Lower leg skin (tissue), 4 donors: ENCODE measurements around the gene SH3RF3. TPM values are rescaled to one million over a fixed set of nuclear protein-coding genes. Genes with fewer than 3 reads are reported as not detected.

Experiments used
- DNase-seq, 2 donors: peaks; one replicate each; pipeline ENCODE4 v3.0.0-alpha.2; 2019; ENCODE audit warnings: low spot score in 2 of 2
- H3K4me3 ChIP-seq: fragments of 200-600 bp; sonication (generic); 2 replicates; pipeline ENCODE4 v1.5.1; 2017; ENCODE audit warnings: mild to moderate bottlenecking, low read depth; ENCODE audit not compliant: poor library complexity, severe bottlenecking
- CTCF ChIP-seq, 3 donors: fragments of 450-650 bp; IDR thresholded peaks; one replicate each; pipeline ENCODE4 v1.5.1; 2016; ENCODE audit warnings: antibody characterized with exemption in 3 of 3, mild to moderate bottlenecking in 3 of 3, moderate library complexity in 2 of 3
- POLR2A ChIP-seq, 2 donors: fragments of 450-650 bp; IDR thresholded peaks; one replicate each; pipeline ENCODE4 v1.6.1; 2016 to 2017; ENCODE audit warnings: antibody characterized with exemption in 2 of 2, mild to moderate bottlenecking in 1 of 2, moderate library complexity in 1 of 2
- WGBS, 2 donors: methylation state at CpG; one replicate each; pipeline ENCODE4 v1.1.5; 2018; 5-methylcytosine and 5-hydroxymethylcytosine counted together
- intact Hi-C: fragments of 100-400 bp; cut with DNase I; formaldehyde crosslinking; loops from one replicate; pipeline ENCODE4 v1.15.0; 2023; ENCODE audit warnings: low total_unique reads
- total RNA-seq, 4 donors: library from RNA; depleted of rRNA; stranded (reverse); fragments of >200 nt; gene quantifications; one replicate each; pipeline ENCODE4 v1.1.0, GENCODE V29; 2016

Gene SH3RF3
- total RNA-seq, 4 donors from 2014 or later: 1.9 to 7.4 (median 3.2) TPM

GRCh38 chr2:109244750-109245382 is 115.9 kb downstream of the SH3RF3 start:
- WGBS, 2 donors: 39 to 63% methylated on average over 4 of the region's 4 CpGs
- no peak overlapping the region for H3K4me3 ChIP-seq
- TF ChIP-seq POLR2A (IDR thresholded peaks at IDR 0.05) (no peak), CTCF (IDR thresholded peaks at IDR 0.05) (no peak)
- intact Hi-C loops: no loop called here
- peak in 1 of 2 donors; percentile 73 for DNase-seq

GRCh38 chr2:109246176-109246575 is 117.2 kb downstream of the SH3RF3 start:
- intact Hi-C loops: no loop called here
- no peak for TF ChIP-seq POLR2A (IDR thresholded peaks at IDR 0.05)
- no peak for TF ChIP-seq CTCF (IDR thresholded peaks at IDR 0.05)
- peak in 1 of 2 donors; percentile 76 for DNase-seq
- H3K4me3 ChIP-seq: no peak overlapping the region
- 86 to 94% methylated on average over 10 of the region's 10 CpGs for WGBS, 2 donors

DNA sequence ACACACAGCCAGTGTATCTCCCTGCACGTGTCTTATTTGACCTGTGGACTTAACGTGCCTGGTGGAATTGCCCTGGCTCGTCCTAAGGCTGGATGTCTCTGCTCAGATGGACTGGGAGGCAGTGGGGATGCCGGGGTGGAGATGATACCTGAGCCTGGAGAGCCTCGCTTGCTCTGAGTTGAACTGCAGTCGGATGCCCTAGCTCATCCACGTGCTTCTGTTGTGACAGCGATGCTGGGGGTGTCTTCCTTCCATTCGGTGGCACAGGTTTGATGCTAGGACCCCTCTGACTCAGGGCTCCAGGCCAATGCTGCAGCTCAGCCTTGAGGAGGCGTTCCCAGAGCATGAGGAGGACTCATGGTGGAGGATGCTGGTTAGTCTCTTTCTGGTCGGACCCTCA is 117.6 kb downstream of the SH3RF3 start:
- intact Hi-C loops: no loop called here
- 96 to 97% methylated on average over 11 of the region's 11 CpGs for WGBS, 2 donors
- peak in 1 of 2 donors; percentile 72 for DNase-seq
- TF ChIP-seq POLR2A (IDR thresholded peaks at IDR 0.05) (no peak), CTCF (IDR thresholded peaks at IDR 0.05) (no peak)
- no peak overlapping the region for H3K4me3 ChIP-seq

GRCh38 chr2:109247340-109247739 is 118.3 kb downstream of the SH3RF3 start:
- 71 to 77% methylated on average over 8 of the region's 8 CpGs for WGBS, 2 donors
- intact Hi-C loops: no loop called here
- no peak for TF ChIP-seq POLR2A (IDR thresholded peaks at IDR 0.05)
- TF ChIP-seq CTCF (IDR thresholded peaks at IDR 0.05): no peak
- no peak overlapping the region for H3K4me3 ChIP-seq
- peak in 1 of 2 donors; percentile 65 for DNase-seq

DNA sequence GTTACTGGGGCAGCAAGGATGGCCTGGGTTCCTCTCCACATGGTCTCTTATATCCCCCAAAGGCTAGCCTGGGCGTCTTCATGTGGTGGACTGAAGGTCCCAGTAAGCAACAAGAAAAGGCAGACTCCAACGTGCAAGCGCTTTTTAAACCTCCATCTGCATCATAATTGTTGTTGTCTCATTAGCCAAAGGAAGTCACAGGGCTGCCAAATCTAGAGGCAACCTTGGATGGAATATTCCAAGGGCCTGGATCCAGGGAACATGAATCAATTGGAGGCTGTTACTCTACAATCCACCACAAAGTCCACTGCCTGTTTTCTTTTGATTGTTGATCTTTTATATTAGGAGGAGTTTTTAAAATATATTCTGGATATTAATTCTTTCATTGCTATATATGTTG is 118.8 kb downstream of the SH3RF3 start:
- TF ChIP-seq CTCF (IDR thresholded peaks at IDR 0.05) (no peak), POLR2A (IDR thresholded peaks at IDR 0.05) (no peak)
- no peak overlapping the region for H3K4me3 ChIP-seq
- intact Hi-C loops: no loop called here
- DNase-seq: peak in 1 of 2 donors; percentile 76
- 17 to 29% methylated on average over 3 of the region's 3 CpGs for WGBS, 2 donors

DNA sequence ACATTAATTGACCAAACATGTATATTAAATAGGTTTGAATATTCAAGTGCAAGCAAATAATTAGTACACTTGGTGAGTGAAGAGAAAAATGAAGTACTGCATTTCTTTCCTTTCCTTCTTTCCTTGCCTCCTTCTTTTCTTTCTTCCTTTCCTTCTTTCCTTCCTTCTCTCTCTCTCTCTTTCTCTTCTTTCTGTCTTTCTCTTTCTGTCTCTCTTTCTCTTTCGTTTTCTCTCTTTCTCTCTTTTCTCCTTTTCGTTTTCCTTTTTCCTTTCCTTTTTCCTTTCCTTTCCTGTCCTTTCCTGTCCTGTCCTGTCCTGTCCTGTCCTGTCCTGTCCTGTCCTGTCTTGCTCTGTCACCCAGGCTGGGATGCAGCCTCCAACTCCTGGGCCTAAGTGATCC is 119.6 kb downstream of the SH3RF3 start:
- no peak for DNase-seq
- H3K4me3 ChIP-seq: no peak overlapping the region
- intact Hi-C loops: no loop called here
- TF ChIP-seq CTCF (IDR thresholded peaks at IDR 0.05): no peak
- no peak for TF ChIP-seq POLR2A (IDR thresholded peaks at IDR 0.05)
- WGBS, 2 donors: 71 to 90% methylated on average over 2 of the region's 2 CpGs
